ENCODE measurements around the gene ZFYVE28.

Gene ZFYVE28

GRCh38 chr4:2408976-2409375, 9.5 kb downstream of the ZFYVE28 start:
- no peak for DNase-seq

- DNase-seq, result no peak
Measured at GRCh38 chr4:2408401-2408958, 10.0 kb downstream of the ZFYVE28 start.

DNA sequence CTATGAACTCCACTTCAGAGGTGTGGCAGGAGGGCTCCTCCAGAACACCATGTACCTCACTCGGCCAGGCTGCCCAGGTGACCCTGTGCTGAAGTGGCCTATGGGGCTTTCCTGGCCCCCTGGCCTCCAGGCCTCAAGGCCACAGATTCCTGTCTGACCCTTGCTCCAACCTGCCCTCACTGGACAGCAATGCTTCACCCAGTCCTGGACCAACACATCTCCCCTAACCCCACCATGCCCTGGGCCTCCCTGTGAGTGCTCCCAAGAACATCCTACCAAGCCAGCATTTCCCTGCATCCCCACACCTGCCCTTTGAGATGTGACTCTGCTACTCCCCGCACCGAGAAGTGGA, 10.5 kb downstream of the ZFYVE28 start:
- DNase-seq, result no peak

GRCh38 chr4:2406920-2407319, 11.5 kb downstream of the ZFYVE28 start:
- no peak for DNase-seq

GRCh38 chr4:2406406-2406805, 12.0 kb downstream of the ZFYVE28 start:
- no peak for DNase-seq

GRCh38 chr4:2402941-2403340, 15.5 kb downstream of the ZFYVE28 start:
- DNase-seq, result no peak

DNA sequence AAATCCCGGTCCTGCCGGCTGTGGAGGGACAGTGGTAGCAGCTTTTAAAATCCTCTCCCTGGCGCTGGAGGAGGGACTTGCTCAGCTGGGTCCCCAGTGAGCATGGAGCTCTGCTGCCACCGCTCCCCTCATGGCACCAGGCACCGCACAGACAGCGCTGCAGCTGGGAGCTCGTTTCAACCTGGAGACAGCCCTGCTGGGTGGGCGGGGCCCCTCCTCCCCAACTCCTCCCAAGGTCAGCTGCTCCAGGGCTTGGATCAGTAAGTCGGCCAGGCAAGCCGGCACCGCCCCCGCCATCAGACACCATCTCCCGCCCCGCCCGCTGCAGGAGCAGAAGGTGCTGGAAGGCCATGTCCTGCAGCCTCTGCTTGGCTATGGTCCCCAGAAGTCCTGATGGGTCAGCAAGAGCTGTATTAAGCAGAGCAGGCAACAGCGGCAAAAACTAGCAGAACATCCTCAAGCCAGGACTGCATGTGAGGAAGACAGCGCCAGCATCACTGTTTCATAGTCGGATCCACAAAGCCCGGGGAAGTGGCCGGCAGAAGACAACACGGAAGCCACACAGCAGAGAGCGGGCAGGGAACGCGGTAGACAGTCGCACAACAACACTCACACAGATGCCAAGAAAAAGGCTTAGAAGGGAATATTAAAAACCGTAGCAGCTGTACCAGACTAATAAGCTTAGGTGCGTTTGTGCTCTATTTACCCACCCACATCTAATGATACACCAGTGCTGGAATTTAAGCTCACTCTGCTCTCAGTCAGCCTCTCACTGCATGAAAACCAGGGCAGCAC, 16.2 kb downstream of the ZFYVE28 start:
- DNase-seq, result no peak

DNA sequence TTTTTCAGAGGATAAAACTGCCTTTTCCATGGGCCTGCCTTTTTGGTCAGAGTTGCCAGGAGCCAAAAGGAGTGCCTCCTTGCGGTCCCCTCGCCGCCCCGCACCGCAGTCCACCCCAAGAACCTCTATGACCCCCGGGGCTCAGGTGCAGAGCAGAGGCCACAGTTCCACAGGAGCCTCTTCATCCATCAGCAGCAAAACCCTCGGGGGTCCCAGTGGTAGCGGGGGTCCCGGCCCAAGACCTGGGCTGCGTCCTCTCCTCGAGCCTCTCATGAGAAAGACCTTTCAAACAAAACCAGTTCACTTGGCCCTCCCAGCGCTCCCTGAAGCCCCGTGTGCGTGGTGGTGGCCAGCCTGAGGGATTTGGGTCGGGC, 16.8 kb downstream of the ZFYVE28 start:
- no peak for DNase-seq

- DNase-seq, result no peak
Measured at GRCh38 chr4:2400841-2401609, 17.4 kb downstream of the ZFYVE28 start.

GRCh38 chr4:2399631-2400190, 18.7 kb downstream of the ZFYVE28 start:
- DNase-seq, result no peak

DNA sequence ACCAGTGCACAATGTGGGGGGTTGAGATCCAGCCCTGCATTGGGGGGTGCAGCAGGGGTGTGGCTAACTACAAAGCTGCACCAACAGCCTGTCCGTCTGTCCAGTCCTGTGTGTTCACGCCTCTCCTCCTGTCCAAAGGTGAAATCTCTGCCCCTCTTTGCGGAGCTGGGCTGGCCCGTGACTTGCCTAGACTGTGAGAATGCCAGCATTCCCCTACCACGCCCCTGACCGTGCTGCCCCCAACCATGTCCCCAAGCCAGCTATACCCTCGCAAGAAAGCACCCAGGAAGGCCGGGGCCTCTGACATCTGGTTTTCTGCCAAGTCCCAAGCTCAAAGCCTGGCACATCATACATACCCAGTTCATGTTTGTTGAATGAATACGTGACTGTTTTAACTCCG, 19.2 kb downstream of the ZFYVE28 start:
- no peak for DNase-seq

- DNase-seq, result no peak
Measured at GRCh38 chr4:2397596-2398379, 20.7 kb downstream of the ZFYVE28 start.

GRCh38 chr4:2396781-2397368, 21.6 kb downstream of the ZFYVE28 start:
- no peak for DNase-seq

DNA sequence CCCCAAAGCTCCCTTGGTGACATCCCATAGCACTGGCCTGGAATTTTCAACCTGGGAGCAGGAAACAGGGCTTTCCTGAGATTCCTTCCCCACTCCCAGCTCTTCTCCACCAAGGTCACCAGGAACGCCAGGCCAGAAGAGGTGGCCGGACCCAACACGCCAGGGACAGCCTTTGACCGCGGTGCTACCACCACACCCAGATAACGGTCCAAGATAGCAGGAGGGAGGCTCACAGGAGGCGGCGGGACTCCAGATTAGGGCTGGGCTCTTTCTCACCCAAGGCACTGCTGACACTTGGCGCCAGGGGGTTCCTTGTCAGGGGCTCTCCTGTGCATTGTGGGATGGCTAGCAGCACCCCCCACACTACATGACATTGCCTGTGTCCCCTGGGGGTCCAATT, 22.9 kb downstream of the ZFYVE28 start:
- DNase-seq, result no peak

DNA sequence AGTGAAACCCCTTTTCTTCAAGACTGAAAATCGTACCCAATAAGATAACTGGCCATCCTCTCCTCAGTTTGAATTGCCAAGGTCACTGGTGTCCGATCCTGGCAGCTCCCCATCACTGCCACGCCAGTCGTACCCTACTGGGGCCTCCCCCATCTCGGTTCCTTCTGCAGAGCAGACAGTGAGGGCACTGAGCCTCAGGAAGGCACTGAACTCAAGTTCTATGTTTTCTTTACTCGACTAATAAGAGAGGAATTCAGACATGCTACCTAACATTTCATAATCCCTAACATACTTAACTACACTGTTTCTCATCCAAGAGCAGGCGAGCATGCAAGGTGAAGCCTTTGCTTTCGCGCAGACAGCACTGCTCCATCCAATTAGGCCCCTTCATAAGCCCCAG, 23.4 kb downstream of the ZFYVE28 start:
- DNase-seq, result no peak

DNA sequence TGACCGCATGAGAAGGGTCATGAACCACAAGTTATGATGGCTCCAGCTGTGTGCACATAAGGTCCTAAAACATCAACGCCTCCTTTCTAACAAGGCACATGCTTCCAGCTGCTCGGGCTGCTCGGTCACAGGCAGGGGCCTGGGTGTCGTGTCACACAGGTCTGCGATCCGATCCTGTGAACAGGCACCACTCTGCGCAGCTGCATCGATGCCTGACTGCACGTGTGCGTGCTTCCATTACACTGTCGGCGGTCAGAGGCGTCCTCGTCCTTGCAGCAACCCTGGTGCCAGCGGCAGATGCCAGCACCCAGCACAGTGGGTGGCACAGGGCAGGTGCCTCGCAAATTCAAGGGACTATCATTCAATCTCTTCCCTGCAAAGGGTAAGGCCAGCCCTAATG, 23.9 kb downstream of the ZFYVE28 start:
- no peak for DNase-seq

DNA sequence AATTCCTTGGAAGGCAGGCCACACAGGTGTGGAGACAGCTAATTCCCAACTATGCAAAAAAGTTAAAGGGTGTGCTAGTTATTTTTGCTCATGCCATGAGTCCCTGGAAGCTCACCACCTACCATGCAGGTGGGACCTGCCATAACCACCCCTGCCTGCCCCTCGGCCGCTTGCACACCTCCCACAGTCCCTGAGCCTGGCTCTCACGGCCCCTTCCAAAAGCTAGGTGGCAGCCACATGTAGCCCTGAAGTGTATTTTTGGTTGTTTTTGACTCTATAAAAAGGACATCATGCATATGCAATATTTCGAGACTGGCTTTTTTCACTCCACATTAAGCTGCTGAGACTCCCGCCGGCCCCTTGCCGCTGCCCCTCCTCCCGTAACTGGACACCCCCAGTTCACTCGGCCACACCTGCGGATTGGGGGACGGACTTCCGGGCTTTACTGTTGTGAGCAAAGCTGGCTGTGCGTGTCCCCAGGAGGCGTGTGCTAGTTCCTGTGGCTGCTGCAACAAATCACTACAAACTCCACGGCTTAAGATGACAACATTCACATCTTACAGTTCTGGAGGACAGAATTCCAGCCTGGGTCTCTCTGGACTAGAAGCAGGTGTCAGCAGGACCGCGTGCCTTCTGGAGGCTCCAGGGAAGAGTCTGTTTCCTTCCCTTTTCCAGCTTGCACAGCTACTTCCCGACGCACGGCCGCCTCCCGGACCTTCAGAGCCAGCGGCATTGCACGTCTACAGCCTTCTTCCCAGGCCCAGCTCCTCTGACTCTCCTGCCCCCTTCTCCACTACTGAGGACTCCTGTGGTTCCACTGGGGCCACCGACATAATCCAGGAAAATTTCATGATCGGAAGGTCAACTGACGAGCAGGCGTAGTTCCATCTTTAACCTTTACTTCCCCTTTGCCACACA, 24.8 kb downstream of the ZFYVE28 start:
- DNase-seq, result no peak

GRCh38 chr4:2390784-2391421, 27.5 kb downstream of the ZFYVE28 start:
- no peak for DNase-seq

DNA sequence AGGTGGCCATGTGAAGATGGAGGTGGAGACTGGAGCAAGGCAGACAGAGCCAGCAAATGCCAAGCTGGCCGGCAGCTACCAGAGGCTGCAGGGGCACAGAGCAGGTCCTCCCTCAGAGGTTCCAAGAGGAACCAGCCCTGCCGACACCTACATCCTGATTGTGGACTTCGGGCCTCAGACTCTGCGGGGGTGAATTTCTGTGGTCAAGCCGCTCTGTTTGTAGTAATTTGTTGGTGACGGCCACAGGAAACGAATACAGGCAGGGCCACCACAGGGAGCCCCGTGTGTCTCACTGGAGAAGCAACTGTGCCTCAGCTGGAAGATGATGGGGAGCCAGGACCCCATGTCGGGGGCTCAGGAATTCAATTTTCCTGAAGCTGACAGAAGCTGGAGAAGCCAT, 28.3 kb downstream of the ZFYVE28 start:
- DNase-seq, result no peak

- no peak for DNase-seq
Measured at GRCh38 chr4:2389691-2390090, 28.8 kb downstream of the ZFYVE28 start.
